ENCODE measurements around the gene SLC29A2.

Gene SLC29A2

GRCh38 chr11:66368484-66368883 lies 3.1 kb downstream of the SLC29A2 start:
- no peak overlapping the region for H3K4me3 ChIP-seq (ENCODE audit: control insufficient read depth, low read depth, low read length)
- DNase-seq (ENCODE audit: low read depth): no peak
- TF ChIP-seq CTCF (IDR thresholded peaks at IDR 0.05; ENCODE audit: control insufficient read depth, insufficient read depth, low read depth, low read length, missing control alignments): no peak

GRCh38 chr11:66367561-66368312 lies 3.8 kb downstream of the SLC29A2 start:
- H3K4me3 ChIP-seq (ENCODE audit: control insufficient read depth, low read depth, low read length): no peak overlapping the region
- DNase-seq (ENCODE audit: low read depth): no peak
- TF ChIP-seq CTCF (IDR thresholded peaks at IDR 0.05; ENCODE audit: control insufficient read depth, insufficient read depth, low read depth, low read length, missing control alignments): no peak

GRCh38 chr11:66366844-66367477 lies 4.6 kb downstream of the SLC29A2 start:
- no peak for TF ChIP-seq CTCF (IDR thresholded peaks at IDR 0.05; ENCODE audit: control insufficient read depth, insufficient read depth, low read depth, low read length, missing control alignments)
- H3K4me3 ChIP-seq (ENCODE audit: control insufficient read depth, low read depth, low read length): no peak overlapping the region
- DNase-seq (ENCODE audit: low read depth): no peak

GRCh38 chr11:66365711-66366619 lies 5.6 kb downstream of the SLC29A2 start:
- H3K4me3 ChIP-seq (ENCODE audit: control insufficient read depth, low read depth, low read length): no peak overlapping the region
- DNase-seq (ENCODE audit: low read depth): no peak
- no peak for TF ChIP-seq CTCF (IDR thresholded peaks at IDR 0.05; ENCODE audit: control insufficient read depth, insufficient read depth, low read depth, low read length, missing control alignments)

GRCh38 chr11:66365166-66365565 lies 6.4 kb downstream of the SLC29A2 start:
- H3K4me3 ChIP-seq (ENCODE audit: control insufficient read depth, low read depth, low read length): no peak overlapping the region
- DNase-seq (ENCODE audit: low read depth): no peak
- TF ChIP-seq CTCF (IDR thresholded peaks at IDR 0.05; ENCODE audit: control insufficient read depth, insufficient read depth, low read depth, low read length, missing control alignments): no peak

GRCh38 chr11:66363805-66364535 lies 7.6 kb downstream of the SLC29A2 start:
- peak; percentile 65 for TF ChIP-seq CTCF (IDR thresholded peaks at IDR 0.05; ENCODE audit: control insufficient read depth, insufficient read depth, low read depth, low read length, missing control alignments)

More at GRCh38 chr11:66363805-66364535, 7.6 kb downstream of the SLC29A2 start:
- H3K4me3 ChIP-seq (ENCODE audit: control insufficient read depth, low read depth, low read length): no peak overlapping the region
- no peak for DNase-seq (ENCODE audit: low read depth)

All from AG09309 (cell line).